ENCODE measurements around the gene SPATA31D4.

DNA sequence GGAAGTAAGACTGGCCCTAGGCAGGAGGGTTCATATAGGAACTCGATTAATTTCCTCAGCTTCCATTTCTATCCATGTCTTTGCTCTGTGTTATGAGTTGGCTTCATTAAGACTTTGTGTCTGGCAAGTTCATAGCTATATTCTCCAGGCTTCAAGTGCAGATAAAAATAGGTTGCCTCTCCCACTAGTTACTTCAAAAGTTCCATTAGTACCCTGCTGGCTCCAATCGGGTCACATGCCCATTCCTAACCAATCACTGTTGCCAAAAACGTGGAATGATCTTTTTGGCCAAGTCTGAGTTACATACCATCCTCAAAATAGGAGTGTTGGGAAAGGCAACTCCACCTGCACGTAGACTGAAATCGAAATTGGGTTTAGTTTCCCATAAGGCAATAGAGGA, 46.5 kb downstream of the SPATA31D4 start:
- TF ChIP-seq, protein P1, sequence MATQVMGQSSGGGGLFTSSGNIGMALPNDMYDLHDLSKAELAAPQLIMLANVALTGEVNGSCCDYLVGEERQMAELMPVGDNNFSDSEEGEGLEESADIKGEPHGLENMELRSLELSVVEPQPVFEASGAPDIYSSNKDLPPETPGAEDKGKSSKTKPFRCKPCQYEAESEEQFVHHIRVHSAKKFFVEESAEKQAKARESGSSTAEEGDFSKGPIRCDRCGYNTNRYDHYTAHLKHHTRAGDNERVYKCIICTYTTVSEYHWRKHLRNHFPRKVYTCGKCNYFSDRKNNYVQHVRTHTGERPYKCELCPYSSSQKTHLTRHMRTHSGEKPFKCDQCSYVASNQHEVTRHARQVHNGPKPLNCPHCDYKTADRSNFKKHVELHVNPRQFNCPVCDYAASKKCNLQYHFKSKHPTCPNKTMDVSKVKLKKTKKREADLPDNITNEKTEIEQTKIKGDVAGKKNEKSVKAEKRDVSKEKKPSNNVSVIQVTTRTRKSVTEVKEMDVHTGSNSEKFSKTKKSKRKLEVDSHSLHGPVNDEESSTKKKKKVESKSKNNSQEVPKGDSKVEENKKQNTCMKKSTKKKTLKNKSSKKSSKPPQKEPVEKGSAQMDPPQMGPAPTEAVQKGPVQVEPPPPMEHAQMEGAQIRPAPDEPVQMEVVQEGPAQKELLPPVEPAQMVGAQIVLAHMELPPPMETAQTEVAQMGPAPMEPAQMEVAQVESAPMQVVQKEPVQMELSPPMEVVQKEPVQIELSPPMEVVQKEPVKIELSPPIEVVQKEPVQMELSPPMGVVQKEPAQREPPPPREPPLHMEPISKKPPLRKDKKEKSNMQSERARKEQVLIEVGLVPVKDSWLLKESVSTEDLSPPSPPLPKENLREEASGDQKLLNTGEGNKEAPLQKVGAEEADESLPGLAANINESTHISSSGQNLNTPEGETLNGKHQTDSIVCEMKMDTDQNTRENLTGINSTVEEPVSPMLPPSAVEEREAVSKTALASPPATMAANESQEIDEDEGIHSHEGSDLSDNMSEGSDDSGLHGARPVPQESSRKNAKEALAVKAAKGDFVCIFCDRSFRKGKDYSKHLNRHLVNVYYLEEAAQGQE (IDR thresholded peaks at IDR 0.05; ENCODE audit: low read depth, low read length), result no peak
- TF ChIP-seq POLR2A (IDR thresholded peaks at IDR 0.05; ENCODE audit: low read depth, low read length), result no peak
- TF ChIP-seq, protein P2, sequence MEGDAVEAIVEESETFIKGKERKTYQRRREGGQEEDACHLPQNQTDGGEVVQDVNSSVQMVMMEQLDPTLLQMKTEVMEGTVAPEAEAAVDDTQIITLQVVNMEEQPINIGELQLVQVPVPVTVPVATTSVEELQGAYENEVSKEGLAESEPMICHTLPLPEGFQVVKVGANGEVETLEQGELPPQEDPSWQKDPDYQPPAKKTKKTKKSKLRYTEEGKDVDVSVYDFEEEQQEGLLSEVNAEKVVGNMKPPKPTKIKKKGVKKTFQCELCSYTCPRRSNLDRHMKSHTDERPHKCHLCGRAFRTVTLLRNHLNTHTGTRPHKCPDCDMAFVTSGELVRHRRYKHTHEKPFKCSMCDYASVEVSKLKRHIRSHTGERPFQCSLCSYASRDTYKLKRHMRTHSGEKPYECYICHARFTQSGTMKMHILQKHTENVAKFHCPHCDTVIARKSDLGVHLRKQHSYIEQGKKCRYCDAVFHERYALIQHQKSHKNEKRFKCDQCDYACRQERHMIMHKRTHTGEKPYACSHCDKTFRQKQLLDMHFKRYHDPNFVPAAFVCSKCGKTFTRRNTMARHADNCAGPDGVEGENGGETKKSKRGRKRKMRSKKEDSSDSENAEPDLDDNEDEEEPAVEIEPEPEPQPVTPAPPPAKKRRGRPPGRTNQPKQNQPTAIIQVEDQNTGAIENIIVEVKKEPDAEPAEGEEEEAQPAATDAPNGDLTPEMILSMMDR (IDR thresholded peaks at IDR 0.05 in 2 of 3, conservative IDR thresholded peaks at IDR 0.05 in 1 of 3; ENCODE audit: control insufficient read depth in 2 of 3, extremely low read depth in 1 of 3, insufficient read depth in 1 of 3, low read depth in 3 of 3, low read length in 3 of 3), result no peak
- no peak for TF ChIP-seq MTA3 (IDR thresholded peaks at IDR 0.05; ENCODE audit: borderline replicate concordance, low read length)
- no peak for TF ChIP-seq ATF7 (IDR thresholded peaks at IDR 0.05; ENCODE audit: low read depth)
- TF ChIP-seq, protein P3, sequence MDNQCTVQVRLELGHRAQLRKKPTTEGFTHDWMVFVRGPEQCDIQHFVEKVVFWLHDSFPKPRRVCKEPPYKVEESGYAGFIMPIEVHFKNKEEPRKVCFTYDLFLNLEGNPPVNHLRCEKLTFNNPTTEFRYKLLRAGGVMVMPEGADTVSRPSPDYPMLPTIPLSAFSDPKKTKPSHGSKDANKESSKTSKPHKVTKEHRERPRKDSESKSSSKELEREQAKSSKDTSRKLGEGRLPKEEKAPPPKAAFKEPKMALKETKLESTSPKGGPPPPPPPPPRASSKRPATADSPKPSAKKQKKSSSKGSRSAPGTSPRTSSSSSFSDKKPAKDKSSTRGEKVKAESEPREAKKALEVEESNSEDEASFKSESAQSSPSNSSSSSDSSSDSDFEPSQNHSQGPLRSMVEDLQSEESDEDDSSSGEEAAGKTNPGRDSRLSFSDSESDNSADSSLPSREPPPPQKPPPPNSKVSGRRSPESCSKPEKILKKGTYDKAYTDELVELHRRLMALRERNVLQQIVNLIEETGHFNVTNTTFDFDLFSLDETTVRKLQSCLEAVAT (IDR thresholded peaks at IDR 0.05), result no peak
- TF ChIP-seq SIN3A (IDR thresholded peaks at IDR 0.05; ENCODE audit: low read depth, low read length), result no peak
- no peak for TF ChIP-seq SREBF1 (IDR thresholded peaks at IDR 0.05; ENCODE audit: low read length)
- TF ChIP-seq, protein P4, sequence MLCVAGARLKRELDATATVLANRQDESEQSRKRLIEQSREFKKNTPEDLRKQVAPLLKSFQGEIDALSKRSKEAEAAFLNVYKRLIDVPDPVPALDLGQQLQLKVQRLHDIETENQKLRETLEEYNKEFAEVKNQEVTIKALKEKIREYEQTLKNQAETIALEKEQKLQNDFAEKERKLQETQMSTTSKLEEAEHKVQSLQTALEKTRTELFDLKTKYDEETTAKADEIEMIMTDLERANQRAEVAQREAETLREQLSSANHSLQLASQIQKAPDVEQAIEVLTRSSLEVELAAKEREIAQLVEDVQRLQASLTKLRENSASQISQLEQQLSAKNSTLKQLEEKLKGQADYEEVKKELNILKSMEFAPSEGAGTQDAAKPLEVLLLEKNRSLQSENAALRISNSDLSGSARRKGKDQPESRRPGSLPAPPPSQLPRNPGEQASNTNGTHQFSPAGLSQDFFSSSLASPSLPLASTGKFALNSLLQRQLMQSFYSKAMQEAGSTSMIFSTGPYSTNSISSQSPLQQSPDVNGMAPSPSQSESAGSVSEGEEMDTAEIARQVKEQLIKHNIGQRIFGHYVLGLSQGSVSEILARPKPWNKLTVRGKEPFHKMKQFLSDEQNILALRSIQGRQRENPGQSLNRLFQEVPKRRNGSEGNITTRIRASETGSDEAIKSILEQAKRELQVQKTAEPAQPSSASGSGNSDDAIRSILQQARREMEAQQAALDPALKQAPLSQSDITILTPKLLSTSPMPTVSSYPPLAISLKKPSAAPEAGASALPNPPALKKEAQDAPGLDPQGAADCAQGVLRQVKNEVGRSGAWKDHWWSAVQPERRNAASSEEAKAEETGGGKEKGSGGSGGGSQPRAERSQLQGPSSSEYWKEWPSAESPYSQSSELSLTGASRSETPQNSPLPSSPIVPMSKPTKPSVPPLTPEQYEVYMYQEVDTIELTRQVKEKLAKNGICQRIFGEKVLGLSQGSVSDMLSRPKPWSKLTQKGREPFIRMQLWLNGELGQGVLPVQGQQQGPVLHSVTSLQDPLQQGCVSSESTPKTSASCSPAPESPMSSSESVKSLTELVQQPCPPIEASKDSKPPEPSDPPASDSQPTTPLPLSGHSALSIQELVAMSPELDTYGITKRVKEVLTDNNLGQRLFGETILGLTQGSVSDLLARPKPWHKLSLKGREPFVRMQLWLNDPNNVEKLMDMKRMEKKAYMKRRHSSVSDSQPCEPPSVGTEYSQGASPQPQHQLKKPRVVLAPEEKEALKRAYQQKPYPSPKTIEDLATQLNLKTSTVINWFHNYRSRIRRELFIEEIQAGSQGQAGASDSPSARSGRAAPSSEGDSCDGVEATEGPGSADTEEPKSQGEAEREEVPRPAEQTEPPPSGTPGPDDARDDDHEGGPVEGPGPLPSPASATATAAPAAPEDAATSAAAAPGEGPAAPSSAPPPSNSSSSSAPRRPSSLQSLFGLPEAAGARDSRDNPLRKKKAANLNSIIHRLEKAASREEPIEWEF (IDR thresholded peaks at IDR 0.05; ENCODE audit: insufficient replicate concordance, low read depth, low read length), result no peak
- no peak for TF ChIP-seq IRF4 (IDR thresholded peaks at IDR 0.05; ENCODE audit: low read depth, low read length)
- TF ChIP-seq EP300 (IDR thresholded peaks at IDR 0.05; ENCODE audit: borderline replicate concordance in 1 of 2, control insufficient read depth in 1 of 2, low read depth in 2 of 2, low read length in 2 of 2), result no peak
- TF ChIP-seq RAD51 (IDR thresholded peaks at IDR 0.05), result no peak
- TF ChIP-seq, protein P5, sequence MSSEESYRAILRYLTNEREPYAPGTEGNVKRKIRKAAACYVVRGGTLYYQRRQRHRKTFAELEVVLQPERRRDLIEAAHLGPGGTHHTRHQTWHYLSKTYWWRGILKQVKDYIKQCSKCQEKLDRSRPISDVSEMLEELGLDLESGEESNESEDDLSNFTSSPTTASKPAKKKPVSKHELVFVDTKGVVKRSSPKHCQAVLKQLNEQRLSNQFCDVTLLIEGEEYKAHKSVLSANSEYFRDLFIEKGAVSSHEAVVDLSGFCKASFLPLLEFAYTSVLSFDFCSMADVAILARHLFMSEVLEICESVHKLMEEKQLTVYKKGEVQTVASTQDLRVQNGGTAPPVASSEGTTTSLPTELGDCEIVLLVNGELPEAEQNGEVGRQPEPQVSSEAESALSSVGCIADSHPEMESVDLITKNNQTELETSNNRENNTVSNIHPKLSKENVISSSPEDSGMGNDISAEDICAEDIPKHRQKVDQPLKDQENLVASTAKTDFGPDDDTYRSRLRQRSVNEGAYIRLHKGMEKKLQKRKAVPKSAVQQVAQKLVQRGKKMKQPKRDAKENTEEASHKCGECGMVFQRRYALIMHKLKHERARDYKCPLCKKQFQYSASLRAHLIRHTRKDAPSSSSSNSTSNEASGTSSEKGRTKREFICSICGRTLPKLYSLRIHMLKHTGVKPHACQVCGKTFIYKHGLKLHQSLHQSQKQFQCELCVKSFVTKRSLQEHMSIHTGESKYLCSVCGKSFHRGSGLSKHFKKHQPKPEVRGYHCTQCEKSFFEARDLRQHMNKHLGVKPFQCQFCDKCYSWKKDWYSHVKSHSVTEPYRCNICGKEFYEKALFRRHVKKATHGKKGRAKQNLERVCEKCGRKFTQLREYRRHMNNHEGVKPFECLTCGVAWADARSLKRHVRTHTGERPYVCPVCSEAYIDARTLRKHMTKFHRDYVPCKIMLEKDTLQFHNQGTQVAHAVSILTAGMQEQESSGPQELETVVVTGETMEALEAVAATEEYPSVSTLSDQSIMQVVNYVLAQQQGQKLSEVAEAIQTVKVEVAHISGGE (CRISPR knock-in tag; IDR thresholded peaks at IDR 0.05), result no peak
- no peak for TF ChIP-seq HDAC6 (IDR thresholded peaks at IDR 0.05; ENCODE audit: unreplicated experiment)
